ENCODE data around the gene UQCRC1.

The UQCRC1 gene

DNA sequence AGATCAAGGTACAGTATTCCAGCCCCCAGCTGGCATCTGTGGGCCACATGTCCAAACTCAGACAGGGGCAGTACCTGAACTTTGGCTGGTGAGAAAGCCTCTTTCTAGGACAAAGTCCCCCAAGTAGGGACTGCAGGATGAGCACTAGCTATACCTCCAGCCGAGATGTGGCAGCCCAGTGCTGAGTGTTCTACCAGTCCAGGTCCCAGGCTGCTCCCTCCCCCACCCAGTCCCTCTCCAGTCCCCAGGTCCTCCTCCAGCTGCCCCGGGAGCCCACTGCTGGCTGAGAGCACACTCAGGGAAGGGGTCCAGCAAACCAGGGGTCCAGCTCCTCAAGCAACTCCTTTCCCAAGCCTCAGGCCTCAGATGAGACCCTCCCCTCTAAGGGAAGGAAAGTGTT is 24.3 kb upstream of the UQCRC1 start:
- in situ Hi-C loops (cut with MboI; ENCODE audit: low sequenced_read_pairs, unreplicated experiment): no loop called here
- no peak for TF ChIP-seq CTCF (IDR thresholded peaks at IDR 0.05; ENCODE audit: borderline replicate concordance, control extremely low read depth, extremely low read depth, insufficient read depth, missing control alignments)
- DNase-seq (ENCODE audit: low spot score): no peak

- in situ Hi-C loops (cut with MboI; ENCODE audit: low sequenced_read_pairs, unreplicated experiment): no loop called here
- no peak for TF ChIP-seq CTCF (IDR thresholded peaks at IDR 0.05; ENCODE audit: borderline replicate concordance, control extremely low read depth, extremely low read depth, insufficient read depth, missing control alignments)
- DNase-seq (ENCODE audit: low spot score): no peak
Observed at GRCh38 chr3:48633256-48633655, 23.8 kb upstream of the UQCRC1 start.

DNA sequence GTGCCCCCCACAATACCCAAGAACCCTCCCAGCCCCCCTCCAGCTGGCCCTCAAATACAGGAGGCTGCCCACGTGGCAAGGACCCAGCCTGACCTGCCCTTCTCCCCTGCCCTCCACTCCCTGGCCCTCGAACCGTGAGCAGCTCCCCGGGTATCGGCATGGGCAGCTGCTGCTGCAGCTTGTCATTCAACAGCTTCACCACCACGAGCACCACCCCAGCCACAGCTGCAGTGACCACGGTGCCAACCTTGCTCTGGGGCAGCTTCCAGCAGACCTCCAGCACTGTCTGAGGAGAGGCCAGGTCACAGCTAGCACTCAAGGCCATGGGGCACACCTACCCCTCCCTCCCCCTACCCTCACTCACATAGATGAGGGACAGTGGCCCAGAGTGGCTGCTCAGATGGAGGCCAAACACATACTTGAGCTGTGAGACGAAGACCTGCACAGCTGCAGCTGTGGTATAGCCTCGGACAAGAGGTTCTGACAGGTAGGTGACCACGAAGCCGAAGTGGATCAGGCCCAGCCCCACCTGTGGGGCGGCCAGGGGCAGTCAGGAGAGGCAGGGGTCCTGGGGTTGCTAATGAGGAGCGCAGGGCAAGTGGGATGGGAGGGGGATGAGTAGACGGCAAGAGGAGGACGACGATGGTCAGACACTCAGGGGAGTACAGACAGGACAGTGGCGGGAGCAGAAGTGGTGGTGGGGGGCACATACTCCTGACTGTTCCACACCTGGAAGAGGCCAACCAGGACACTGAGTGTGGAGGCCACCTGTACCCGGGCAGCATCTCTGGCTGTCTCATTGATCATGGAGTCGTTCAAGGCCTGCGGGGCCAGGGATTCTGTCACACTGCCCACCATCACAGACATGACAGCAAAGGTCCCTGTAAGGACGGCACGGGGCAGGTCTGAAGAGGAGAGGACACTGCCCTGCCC is 22.3 kb upstream of the UQCRC1 start:
- no peak for TF ChIP-seq CTCF (IDR thresholded peaks at IDR 0.05; ENCODE audit: borderline replicate concordance, control extremely low read depth, extremely low read depth, insufficient read depth, missing control alignments)
- DNase-seq (ENCODE audit: low spot score): no peak
- in situ Hi-C loops (cut with MboI; ENCODE audit: low sequenced_read_pairs, unreplicated experiment): no loop called here

DNA sequence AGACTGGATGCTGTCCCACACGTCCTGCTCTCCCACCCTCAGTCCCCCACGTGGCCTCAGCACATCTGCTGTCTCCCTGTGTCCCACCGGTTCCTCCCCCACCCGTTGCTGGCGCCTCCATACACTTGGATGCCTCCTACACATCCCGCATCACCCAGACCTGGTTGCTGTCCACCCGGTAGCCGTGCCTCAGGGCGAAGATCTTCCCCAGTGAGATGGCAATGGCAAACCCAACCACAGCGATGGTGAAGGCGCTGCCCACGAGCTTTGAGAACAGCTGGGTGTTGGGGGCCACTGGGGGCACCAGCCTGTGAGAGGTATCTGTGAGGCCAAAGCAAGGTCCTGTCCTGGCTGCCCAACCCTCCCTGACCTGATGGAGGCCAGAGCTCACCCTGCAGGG is 21.4 kb upstream of the UQCRC1 start:
- no peak for TF ChIP-seq CTCF (IDR thresholded peaks at IDR 0.05; ENCODE audit: borderline replicate concordance, control extremely low read depth, extremely low read depth, insufficient read depth, missing control alignments)
- in situ Hi-C loops (cut with MboI; ENCODE audit: low sequenced_read_pairs, unreplicated experiment): no loop called here
- no peak for DNase-seq (ENCODE audit: low spot score)

- TF ChIP-seq CTCF (IDR thresholded peaks at IDR 0.05; ENCODE audit: borderline replicate concordance, control extremely low read depth, extremely low read depth, insufficient read depth, missing control alignments): no peak
- no peak for DNase-seq (ENCODE audit: low spot score)
- in situ Hi-C loops (cut with MboI; ENCODE audit: low sequenced_read_pairs, unreplicated experiment): no loop called here
Observed at GRCh38 chr3:48630407-48630806, 21.0 kb upstream of the UQCRC1 start.

DNA sequence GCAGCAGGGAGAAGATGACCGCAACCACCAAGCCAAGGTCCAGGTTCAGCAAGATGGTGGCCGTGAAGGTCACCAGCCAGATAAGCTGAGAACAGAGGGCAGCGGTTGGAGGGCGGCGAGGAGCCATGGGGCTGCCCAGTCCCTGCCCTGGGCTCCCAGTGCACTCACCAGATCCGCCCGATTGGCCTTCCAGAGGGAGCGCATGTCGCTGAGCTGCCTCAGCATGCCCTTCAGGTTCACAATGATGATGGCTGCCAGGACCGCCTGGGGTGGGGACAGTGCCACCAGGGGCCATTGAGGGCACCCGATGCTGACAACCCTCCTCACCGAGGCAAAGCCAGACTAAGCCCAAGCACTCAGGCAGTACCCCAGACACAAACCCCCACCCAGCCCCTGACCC is 20.4 kb upstream of the UQCRC1 start:
- no peak for DNase-seq (ENCODE audit: low spot score)
- TF ChIP-seq CTCF (IDR thresholded peaks at IDR 0.05; ENCODE audit: borderline replicate concordance, control extremely low read depth, extremely low read depth, insufficient read depth, missing control alignments): no peak
- in situ Hi-C loops (cut with MboI; ENCODE audit: low sequenced_read_pairs, unreplicated experiment): no loop called here
